IMR-90 (cell line): Measurements from ENCODE around the gene TBC1D1. TPM values are rescaled to one million over a fixed set of nuclear protein-coding genes. Genes with fewer than 3 reads are reported as not detected.

Source experiments
- ATAC-seq: fragments of 200-7000 bp; cut with Tn5 transposase; 2 replicates; pipeline ENCODE4 v1.9.1; 2020; ENCODE audit warnings: low read depth, mild to moderate bottlenecking, moderate library complexity
- BruUV-seq: library from RNA; stranded (reverse); fragments of 400-500 nt; replicated peaks from 2 replicates; lab custom pipeline; 2021; lab: Mats Ljungman, UMichigan
- CTCF ChIA-PET: fragments of 300-600 bp; formaldehyde crosslinking; extraction: SDS; loops from one replicate; lab custom pipeline; 2021; ENCODE audit warnings: antibody characterized with exemption; lab: Yijun Ruan, JAX
- POLR2A ChIA-PET: fragments of 300-600 bp; sonication (Branson Sonifier 250); formaldehyde crosslinking; loops from one replicate; lab custom pipeline; 2022; ENCODE audit warnings: antibody characterized with exemption; ENCODE audit not compliant: unreplicated experiment; lab: Charles Lee
- DNase-seq: peaks from one replicate; pipeline ENCODE4 v3.0.0; 2013
- H2AFZ ChIP-seq: replicated peaks from 2 replicates; pipeline ENCODE3; 2013; ENCODE audit warnings: low read length, mild to moderate bottlenecking; ENCODE audit not compliant: poor library complexity
- H2AK5ac ChIP-seq: 2 replicates; pipeline ENCODE4 v1.6.1; 2013; ENCODE audit warnings: low read depth, low read length, inconsistent platforms
- H2AK9ac ChIP-seq: replicated peaks from 2 replicates; pipeline ENCODE3; 2013; ENCODE audit warnings: mild to moderate bottlenecking, low read depth, low read length, moderate library complexity; ENCODE audit not compliant: poor library complexity
- H2BK120ac ChIP-seq: 2 replicates; pipeline ENCODE4 v1.6.1; 2013; ENCODE audit warnings: low read depth, low read length, inconsistent platforms
- H2BK15ac ChIP-seq: 3 replicates; pipeline ENCODE4 v1.6.1; 2013; ENCODE audit warnings: low read depth, low read length, inconsistent platforms
- H2BK20ac ChIP-seq: 2 replicates; pipeline ENCODE4 v1.6.1; 2013; ENCODE audit warnings: low read depth, mild to moderate bottlenecking, inconsistent platforms, low read length, moderate library complexity
- H2BK5ac ChIP-seq: 2 replicates; pipeline ENCODE4 v1.6.1; 2013; ENCODE audit warnings: mild to moderate bottlenecking, low read depth, low read length, inconsistent platforms; ENCODE audit not compliant: poor library complexity, severe bottlenecking
- H3K14ac ChIP-seq: replicated peaks from 2 replicates; pipeline ENCODE4 v1.6.1; 2013; ENCODE audit warnings: low read depth, low read length, inconsistent platforms
- H3K18ac ChIP-seq: 2 replicates; pipeline ENCODE4 v1.6.1; 2013; ENCODE audit warnings: low read depth, low read length, control low read depth
- H3K23ac ChIP-seq: 2 replicates; pipeline ENCODE4 v1.6.1; 2013; ENCODE audit warnings: low read depth, low read length, inconsistent platforms
- H3K27ac ChIP-seq: 2 replicates; pipeline ENCODE4 v1.5.1; 2013; ENCODE audit warnings: mild to moderate bottlenecking, control low read depth, low read length; ENCODE audit not compliant: insufficient read depth
- H3K27me3 ChIP-seq: 2 replicates; pipeline ENCODE4 v1.6.1; 2013; ENCODE audit warnings: low read length; ENCODE audit not compliant: control insufficient read depth, insufficient read depth
- H3K36me3 ChIP-seq: 2 replicates; pipeline ENCODE4 v1.6.1; 2013; ENCODE audit warnings: low read length, mixed read lengths; ENCODE audit not compliant: control insufficient read depth, insufficient read depth
- H3K4ac ChIP-seq: 2 replicates; pipeline ENCODE4 v1.6.1; 2013; ENCODE audit warnings: low read depth, low read length, inconsistent platforms
- H3K4me1 ChIP-seq: 2 replicates; pipeline ENCODE4 v1.6.1; 2013; ENCODE audit warnings: low read length, mixed read lengths; ENCODE audit not compliant: control insufficient read depth, insufficient read depth
- H3K4me2 ChIP-seq: 2 replicates; pipeline ENCODE4 v1.6.1; 2013; ENCODE audit warnings: low read depth, mild to moderate bottlenecking, control low read depth, low read length, moderate library complexity
- H3K4me3 ChIP-seq: 2 replicates; pipeline ENCODE4 v1.5.1; 2013; ENCODE audit warnings: low read depth, mild to moderate bottlenecking, control low read depth, low read length, moderate library complexity; ENCODE audit not compliant: insufficient read depth
- H3K56ac ChIP-seq: 2 replicates; pipeline ENCODE4 v1.6.1; 2013; ENCODE audit warnings: low read length, inconsistent platforms; ENCODE audit not compliant: insufficient read depth; ENCODE audit errors: extremely low read depth
- H3K79me1 ChIP-seq, 2 experiments: 2 replicates each; pipeline ENCODE4 v1.6.1; 2013; ENCODE audit warnings: low read length in 2 of 2, inconsistent platforms in 1 of 2, low read depth in 1 of 2
- H3K9ac ChIP-seq: 2 replicates; pipeline ENCODE4 v1.6.1; 2013; ENCODE audit warnings: low read depth, low read length, control low read depth
- H3K9me1 ChIP-seq: 2 replicates; pipeline ENCODE4 v1.6.1; 2013; ENCODE audit warnings: low read length, inconsistent platforms; ENCODE audit not compliant: insufficient read depth
- H3K9me3 ChIP-seq: 2 replicates; pipeline ENCODE4 v1.6.1; 2013; ENCODE audit warnings: low read length; ENCODE audit not compliant: control insufficient read depth, insufficient read depth
- H4K20me1 ChIP-seq: 2 replicates; pipeline ENCODE4 v1.6.1; 2013; ENCODE audit warnings: low read length, inconsistent platforms; ENCODE audit not compliant: insufficient read depth
- H4K5ac ChIP-seq: 2 replicates; pipeline ENCODE4 v1.6.1; 2013; ENCODE audit warnings: mild to moderate bottlenecking, low read depth, low read length, control low read depth
- H4K8ac ChIP-seq, 2 experiments: 2 replicates each; pipeline ENCODE4 v1.6.1; 2013; ENCODE audit warnings: low read depth in 2 of 2, low read length in 2 of 2, control low read depth in 1 of 2, inconsistent platforms in 1 of 2
- H4K91ac ChIP-seq: 2 replicates; pipeline ENCODE4 v1.6.1; 2013; ENCODE audit warnings: low read depth, low read length, inconsistent platforms; ENCODE audit not compliant: insufficient read depth
- BHLHE40 ChIP-seq: fragments of 150-350 bp; IDR thresholded peaks from 2 replicates; pipeline ENCODE4 v1.6.1; 2016; ENCODE audit warnings: mild to moderate bottlenecking, low read depth, low read length
- CEBPB ChIP-seq: IDR thresholded peaks from 2 replicates; pipeline ENCODE4 v1.6.1; 2012; ENCODE audit warnings: low read depth, low read length, improper control_type of control experiment
- CHD1 ChIP-seq: IDR thresholded peaks from 2 replicates; pipeline ENCODE4 v1.6.1; 2012; ENCODE audit warnings: low read depth, low read length, improper control_type of control experiment
- CTCF ChIP-seq: conservative IDR thresholded peaks from 2 replicates; pipeline ENCODE4 v1.5.1; 2012; ENCODE audit warnings: mild to moderate bottlenecking, low read depth, low read length, improper control_type of control experiment
- FOS ChIP-seq: fragments of 150-350 bp; IDR thresholded peaks from 2 replicates; pipeline ENCODE4 v1.6.1; 2016; ENCODE audit warnings: low read depth, low read length
- MAZ ChIP-seq: IDR thresholded peaks from 2 replicates; pipeline ENCODE4 v1.6.1; 2012; ENCODE audit warnings: low read depth, mild to moderate bottlenecking, low read length, improper control_type of control experiment, moderate library complexity, borderline replicate concordance
- MXI1 ChIP-seq: IDR thresholded peaks from 2 replicates; pipeline ENCODE4 v1.6.1; 2012; ENCODE audit warnings: low read depth, mild to moderate bottlenecking, low read length, moderate library complexity, borderline replicate concordance
- NFE2L2 ChIP-seq: fragments of 150-350 bp; IDR thresholded peaks from 2 replicates; pipeline ENCODE4 v1.6.1; 2016; ENCODE audit warnings: low read depth, mild to moderate bottlenecking, low read length
- POLR2A ChIP-seq: IDR thresholded peaks from 2 replicates; pipeline ENCODE4 v1.6.1; 2012; ENCODE audit warnings: mild to moderate bottlenecking, low read depth, low read length
- RAD21 ChIP-seq: IDR thresholded peaks from 2 replicates; pipeline ENCODE4 v1.6.1; 2012; ENCODE audit warnings: low read length, improper control_type of control experiment
- RCOR1 ChIP-seq: IDR thresholded peaks from 2 replicates; pipeline ENCODE4 v1.6.1; 2012; ENCODE audit warnings: mild to moderate bottlenecking, low read length, improper control_type of control experiment; ENCODE audit not compliant: insufficient replicate concordance
- RFX5 ChIP-seq: IDR thresholded peaks from 2 replicates; pipeline ENCODE4 v1.8.0; 2012; ENCODE audit warnings: low read depth, mild to moderate bottlenecking, low read length, moderate library complexity
- USF2 ChIP-seq: fragments of 150-350 bp; IDR thresholded peaks from 2 replicates; pipeline ENCODE4 v1.6.1; 2017; ENCODE audit warnings: mild to moderate bottlenecking, antibody characterized with exemption, low read length, low read depth
- WGBS, 2 experiments: methylation state at CpG; one replicate each; pipeline versions ENCODE4 v1.1.5 to v1.1.7; 2013; ENCODE audit warnings: missing lambda C conversion rate in 2 of 2; ENCODE audit not compliant: insufficient read length in 1 of 2; ENCODE audit errors: extremely low coverage in 2 of 2; 5-methylcytosine and 5-hydroxymethylcytosine counted together
- dilution Hi-C: fragments of 300-500 bp; cut with HindIII; formaldehyde crosslinking; loops from one replicate; pipeline ENCODE4 v1.14.3; 2018; ENCODE audit warnings: low sequenced_read_pairs; ENCODE audit not compliant: unreplicated experiment
- in situ Hi-C: fragments of 300-500 bp; cut with MboI; formaldehyde crosslinking; loops from 3 replicates; pipeline ENCODE4 v1.14.3; 2019; ENCODE audit warnings: low sequenced_read_pairs, inconsistent platforms, mixed read lengths
- intact Hi-C: fragments of 100-400 bp; cut with micrococcal nuclease; formaldehyde crosslinking; loops from 2 replicates; pipeline ENCODE4 v1.10.0; 2022
- polyA plus RNA-seq, 3 experiments: library from polyadenylated mRNA; depleted of rRNA; stranded (reverse); fragments of >200 nt; gene quantifications; 2 replicates each; pipeline ENCODE4 v1.2.3, GENCODE V29; 2012; ENCODE audit warnings: low replicate concordance in 1 of 3
- total RNA-seq: library from RNA; depleted of rRNA; stranded (reverse); fragments of >200 nt; gene quantifications from 2 replicates; pipeline ENCODE4 v1.2.3, GENCODE V29; 2012
- TF ChIP-seq, protein P1 (sequence below): fragments of 150-350 bp; IDR thresholded peaks from 2 replicates; pipeline ENCODE4 v1.6.1; 2016; ENCODE audit warnings: low read depth, mild to moderate bottlenecking, low read length, moderate library complexity, borderline replicate concordance

Gene TBC1D1
- total and polyA plus RNA-seq, 2 of the 4 experiments (the other 2 are of a cell fraction): 42.4 to 104 TPM

DNA sequence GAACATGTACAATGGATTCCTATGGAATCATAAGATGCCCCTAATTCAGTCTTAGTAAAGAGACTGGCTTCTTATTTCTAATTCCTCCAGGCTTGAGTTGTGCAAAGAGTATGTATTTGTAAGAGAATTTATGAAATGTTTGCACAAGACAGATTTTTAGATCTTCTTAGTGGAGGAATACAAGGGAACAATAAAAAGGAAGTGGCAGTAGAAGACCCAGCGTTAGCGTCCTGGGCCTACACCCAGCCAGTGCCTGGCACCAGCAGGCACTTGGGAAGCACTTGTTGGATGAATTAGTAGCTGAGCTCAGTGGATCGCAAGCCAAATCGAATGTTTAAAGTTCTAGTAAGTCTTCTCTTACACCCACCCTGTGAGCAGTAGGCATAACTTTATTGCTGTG, 226.7 kb downstream of the TBC1D1 start:
- in situ Hi-C loops (no loop called here), intact Hi-C loops (no loop called here)
- no TSS peak for BruUV-seq

More for the DNA sequence above, 226.7 kb downstream of the TBC1D1 start:
- H3K4me3 ChIP-seq: no peak overlapping the region
- H2AFZ ChIP-seq: no peak overlapping the region
- peaks cover 2% of the 10 kb centered on the region; the same call in 1 of the 2 replicates for H3K36me3 ChIP-seq
- DNase-seq (no peak), ATAC-seq (no peak)
- H2BK5ac ChIP-seq: no peak overlapping the region
- no peak overlapping the region for H2BK15ac ChIP-seq
- no peak overlapping the region for H3K14ac ChIP-seq
- no peak overlapping the region for H3K27ac ChIP-seq
- peaks cover 16% of the 10 kb centered on the region for H3K4me1 ChIP-seq
- H3K56ac ChIP-seq: no peak overlapping the region
- ChIA-PET POLR2A (no interaction called here), CTCF (no interaction called here)
- no peak overlapping the region for H4K91ac ChIP-seq
- no peak overlapping the region for H2AK9ac ChIP-seq
- dilution Hi-C loops: no loop called here
- no peak overlapping the region for H3K23ac ChIP-seq
- TF ChIP-seq RFX5 (no peak), NFE2L2 (no peak), CTCF (no peak), FOS (no peak), CHD1 (no peak), USF2 (no peak), POLR2A (no peak), CEBPB (no peak), RAD21 (no peak), MXI1 (no peak), MAZ (no peak), RCOR1 (no peak), BHLHE40 (no peak)
- TF ChIP-seq, protein P1, sequence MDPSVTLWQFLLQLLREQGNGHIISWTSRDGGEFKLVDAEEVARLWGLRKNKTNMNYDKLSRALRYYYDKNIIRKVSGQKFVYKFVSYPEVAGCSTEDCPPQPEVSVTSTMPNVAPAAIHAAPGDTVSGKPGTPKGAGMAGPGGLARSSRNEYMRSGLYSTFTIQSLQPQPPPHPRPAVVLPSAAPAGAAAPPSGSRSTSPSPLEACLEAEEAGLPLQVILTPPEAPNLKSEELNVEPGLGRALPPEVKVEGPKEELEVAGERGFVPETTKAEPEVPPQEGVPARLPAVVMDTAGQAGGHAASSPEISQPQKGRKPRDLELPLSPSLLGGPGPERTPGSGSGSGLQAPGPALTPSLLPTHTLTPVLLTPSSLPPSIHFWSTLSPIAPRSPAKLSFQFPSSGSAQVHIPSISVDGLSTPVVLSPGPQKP: no peak
- no peak overlapping the region for H3K9ac ChIP-seq
- H3K18ac ChIP-seq: no peak overlapping the region
- no peak overlapping the region for H3K4ac ChIP-seq
- H2BK120ac ChIP-seq: no peak overlapping the region
- no peak overlapping the region for H3K4me2 ChIP-seq
- H2AK5ac ChIP-seq: no peak overlapping the region
- H3K9me1 ChIP-seq: peaks cover 19% of the 10 kb centered on the region
- no peak overlapping the region for H4K5ac ChIP-seq
- no peaks in the 10 kb centered on the region for H3K27me3 ChIP-seq
- H4K8ac ChIP-seq: no peak overlapping the region
- H3K9me3 ChIP-seq: no peaks in the 10 kb centered on the region
- WGBS, 2 experiments: no CpG with 5 or more reads among the region's 4 CpGs
- H4K20me1 ChIP-seq: peaks cover 4% of the 10 kb centered on the region; the same call in 1 of the 2 replicates
- peaks cover 5 to 27% of the 10 kb centered on the region in 2 experiments; a peak in 3 of 4 replicates for H3K79me1 ChIP-seq
- no peak overlapping the region for H2BK20ac ChIP-seq
